Transverse colon (tissue), 4 donors: Measurements from ENCODE around the gene CACNA1C. TPM values are rescaled to one million over a fixed set of nuclear protein-coding genes. Genes with fewer than 3 reads are reported as not detected.

ENCODE experiments used
- DNase-seq: peaks from one replicate; pipeline ENCODE4 v3.0.0-alpha.2; 2019
- H3K27ac ChIP-seq, 4 donors: fragments of 200-600 bp; sonication (generic); 2 replicates each; pipeline ENCODE4 v1.5.1; 2016 to 2018; ENCODE audit warnings: inconsistent platforms in 4 of 4
- H3K27me3 ChIP-seq: fragments of 200-600 bp; sonication (generic); 2 replicates; pipeline ENCODE4 v1.5.1; 2017; ENCODE audit warnings: inconsistent platforms
- H3K36me3 ChIP-seq, 4 donors: fragments of 200-600 bp; sonication (generic); 2 replicates each; pipeline ENCODE4 v1.5.1; 2017 to 2019; ENCODE audit warnings: inconsistent platforms in 4 of 4
- H3K4me1 ChIP-seq, 4 donors: fragments of 200-600 bp; sonication (generic); 2 replicates each; pipeline ENCODE4 v1.5.1; 2017 to 2020; ENCODE audit warnings: inconsistent platforms in 4 of 4
- H3K4me3 ChIP-seq, 4 donors: fragments of 200-600 bp; sonication (generic); 1 replicate in 1 of 4; 2 replicates in 3 of 4; pipeline versions ENCODE4 v1.5.1 to v1.6.1; 2017 to 2019; ENCODE audit warnings: inconsistent platforms in 4 of 4
- H3K9me3 ChIP-seq, 2 donors: fragments of 200-600 bp; sonication (generic); 2 replicates each; pipeline ENCODE4 v1.5.1; 2017 to 2019; ENCODE audit warnings: inconsistent platforms in 2 of 2
- CTCF ChIP-seq, 5 experiments: fragments of 200-600 bp in 3 of 5; fragments of 450-650 bp in 2 of 5; sonication (generic) in 3 of 5; IDR thresholded peaks; 1 replicate in 2 of 5; 2 replicates in 3 of 5; pipeline ENCODE4 v1.5.1; 2016 to 2017; ENCODE audit warnings: antibody characterized with exemption in 5 of 5, inconsistent platforms in 3 of 5, mild to moderate bottlenecking in 2 of 5, moderate library complexity in 1 of 5
- EP300 ChIP-seq: sonication (generic); formaldehyde crosslinking; IDR thresholded peaks from one replicate; pipeline ENCODE4 v1.6.1; 2017; ENCODE audit warnings: antibody characterized with exemption, low read depth
- POLR2A ChIP-seq: fragments of 450-650 bp; IDR thresholded peaks from one replicate; pipeline ENCODE4 v1.6.1; 2016; ENCODE audit warnings: antibody characterized with exemption, mild to moderate bottlenecking, moderate library complexity
- POLR2AphosphoS5 ChIP-seq, 3 donors: sonication (generic); formaldehyde crosslinking; IDR thresholded peaks; one replicate each; pipeline ENCODE4 v1.6.1; 2016; ENCODE audit warnings: antibody characterized with exemption in 3 of 3
- WGBS, 2 donors: methylation state at CpG; one replicate each; pipeline ENCODE4 v1.1.5; 2018; ENCODE audit warnings: low coverage in 1 of 2; 5-methylcytosine and 5-hydroxymethylcytosine counted together
- in situ Hi-C, 4 donors: fragments of 200-750 bp; cut with MboI; loops; one replicate each; pipeline versions ENCODE4 v1.15.0 to v1.15.1; 2017; ENCODE audit warnings: low sequenced_read_pairs in 3 of 4, low pct_ligation_motif_present in 1 of 4, low pct_unique_long_range_greater_than_20kb in 1 of 4
- intact Hi-C: fragments of 100-400 bp; cut with DNase I; formaldehyde crosslinking; loops from one replicate; pipeline ENCODE4 v1.15.1; 2023; ENCODE audit warnings: low total_unique reads
- total RNA-seq, 4 donors: library from RNA; depleted of rRNA; stranded (reverse); fragments of >200 nt; gene quantifications; one replicate each; pipeline ENCODE4 v1.1.0, GENCODE V29; 2016

Gene CACNA1C
- total RNA-seq, 4 donors from 2014 or later = 18.8 to 35.2 (median 24.8) TPM

- no peak for DNase-seq
- in situ Hi-C loops (loop anchor here in 1 of 4 donors (10.0 kb wide), 1 partner anchor 207 kb away; the partner anchor contains the start of gene CACNA1C), intact Hi-C loops (no loop called here)
- TF ChIP-seq EP300 = no peak
- TF ChIP-seq POLR2AphosphoS5 (IDR thresholded peaks at IDR 0.05) = no peak
- no peak for TF ChIP-seq CTCF (IDR thresholded peaks at IDR 0.05)
- no peak for TF ChIP-seq POLR2A
- no peaks in the 10 kb centered on the region for H3K9me3 ChIP-seq
- no peaks in the 10 kb centered on the region for H3K27me3 ChIP-seq
- H3K36me3 ChIP-seq = no peaks in the 10 kb centered on the region
- no peak overlapping the region for H3K4me3 ChIP-seq
- no peak overlapping the region for H3K27ac ChIP-seq
- H3K4me1 ChIP-seq = peaks cover 5 to 28% (median 21%) of the 10 kb centered on the region in 4 donors
- WGBS, 2 donors = no CpG with 5 or more reads among the region's 1 CpG
These were observed 208.9 kb downstream of the CACNA1C start for GRCh38 chr12:2261708-2262107.

GRCh38 chr12:2262449-2262848, 209.7 kb downstream of the CACNA1C start:
- H3K9me3 ChIP-seq = no peaks in the 10 kb centered on the region
- H3K27ac ChIP-seq = no peak overlapping the region
- H3K4me3 ChIP-seq = no peak overlapping the region
- DNase-seq = no peak
- no peaks in the 10 kb centered on the region for H3K36me3 ChIP-seq
- no peaks in the 10 kb centered on the region for H3K27me3 ChIP-seq
- in situ Hi-C loops = loop anchor here in 1 of 4 donors (10.0 kb wide), 1 partner anchor 208 kb away; the partner anchor contains the start of gene CACNA1C
- intact Hi-C loops = no loop called here
- 83 to 97% methylated on average over 1 to 2 of the region's 2 CpGs for WGBS, 2 donors
- TF ChIP-seq EP300 = no peak
- no peak for TF ChIP-seq POLR2A
- TF ChIP-seq POLR2AphosphoS5 (IDR thresholded peaks at IDR 0.05) = no peak
- no peak for TF ChIP-seq CTCF (IDR thresholded peaks at IDR 0.05)
- peaks cover 11 to 35% (median 27%) of the 10 kb centered on the region in 4 donors for H3K4me1 ChIP-seq

DNA sequence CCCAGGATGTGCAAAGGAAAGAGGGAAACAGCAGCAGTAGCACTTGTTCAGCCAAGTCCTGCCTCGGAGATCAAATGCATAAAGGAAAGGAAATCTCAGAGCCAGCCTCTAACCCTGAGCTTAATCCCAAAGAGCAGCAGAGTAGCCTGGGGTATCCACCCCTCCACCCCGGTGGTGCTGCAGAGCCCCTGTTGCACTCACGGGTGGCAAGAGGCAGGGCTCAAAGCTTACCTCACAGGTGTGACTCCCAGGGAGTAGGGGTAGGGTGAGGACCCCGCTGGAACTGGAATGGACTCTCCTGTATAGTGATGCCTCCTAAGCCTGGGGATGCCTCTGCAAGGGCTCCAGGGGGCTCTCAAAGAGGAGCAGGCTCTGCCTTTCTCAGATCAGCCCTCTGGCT, 211.1 kb downstream of the CACNA1C start:
- Histone ChIP-seq H3K9me3 (no peaks in the 10 kb centered on the region), H3K27me3 (no peaks in the 10 kb centered on the region), H3K4me3 (no peak overlapping the region), H3K27ac (peak overlapping the region; percentile 61 to 70 (median 66)), H3K4me1 (peaks cover 25 to 50% (median 42%) of the 10 kb centered on the region in 4 donors), H3K36me3 (no peaks in the 10 kb centered on the region)
- intact Hi-C loops (no loop called here), in situ Hi-C loops (loop anchor here in 1 of 4 donors (10.0 kb wide), 1 partner anchor 209 kb away; the partner anchor contains the start of gene CACNA1C)
- no peak for DNase-seq
- TF ChIP-seq EP300 = no peak
- no peak for TF ChIP-seq POLR2A
- no peak for TF ChIP-seq CTCF (IDR thresholded peaks at IDR 0.05)
- no peak for TF ChIP-seq POLR2AphosphoS5 (IDR thresholded peaks at IDR 0.05)
- WGBS, 2 donors = 90% methylated on average over 4 of the region's 4 CpGs; no CpG with 5 or more reads in 1 of the 2 donors

GRCh38 chr12:2264651-2265232, 212.0 kb downstream of the CACNA1C start:
- peak; percentile 23 for DNase-seq
- H3K9me3 ChIP-seq = no peaks in the 10 kb centered on the region
- in situ Hi-C loops = loop anchor here in 1 of 4 donors (10.0 kb wide), 1 partner anchor 210 kb away; the partner anchor contains the start of gene CACNA1C
- H3K27me3 ChIP-seq = no peaks in the 10 kb centered on the region
- peaks cover 25 to 56% (median 44%) of the 10 kb centered on the region in 4 donors for H3K4me1 ChIP-seq
- 50 to 68% methylated on average over 1 to 6 of the region's 6 CpGs for WGBS, 2 donors
- H3K36me3 ChIP-seq = no peaks in the 10 kb centered on the region
- H3K4me3 ChIP-seq = no peak overlapping the region
- intact Hi-C loops = no loop called here
- peak overlapping the region; percentile 61 to 84 (median 68) for H3K27ac ChIP-seq
- peak; percentile 48 to 78 (median 68) for TF ChIP-seq POLR2AphosphoS5 (IDR thresholded peaks at IDR 0.05)
- TF ChIP-seq POLR2A = peak; percentile 32
- peak; percentile 50 for TF ChIP-seq EP300
- no peak for TF ChIP-seq CTCF (IDR thresholded peaks at IDR 0.05)
